GM19455 (cell line): ENCODE results near the gene FGF9.
A peak's percentile ranks its signal among the peaks of the same experiment; 100 is the strongest.

Experiments
- ATAC-seq: cut with Tn5 transposase; IDR thresholded peaks from one replicate; pipeline ENCODE4 v1.9.1; 2021; ENCODE audit not compliant: unreplicated experiment

Gene FGF9

GRCh38 chr13:21673789-21674489, 3.1 kb downstream of the FGF9 start:
- ATAC-seq = peak; percentile 42

DNA sequence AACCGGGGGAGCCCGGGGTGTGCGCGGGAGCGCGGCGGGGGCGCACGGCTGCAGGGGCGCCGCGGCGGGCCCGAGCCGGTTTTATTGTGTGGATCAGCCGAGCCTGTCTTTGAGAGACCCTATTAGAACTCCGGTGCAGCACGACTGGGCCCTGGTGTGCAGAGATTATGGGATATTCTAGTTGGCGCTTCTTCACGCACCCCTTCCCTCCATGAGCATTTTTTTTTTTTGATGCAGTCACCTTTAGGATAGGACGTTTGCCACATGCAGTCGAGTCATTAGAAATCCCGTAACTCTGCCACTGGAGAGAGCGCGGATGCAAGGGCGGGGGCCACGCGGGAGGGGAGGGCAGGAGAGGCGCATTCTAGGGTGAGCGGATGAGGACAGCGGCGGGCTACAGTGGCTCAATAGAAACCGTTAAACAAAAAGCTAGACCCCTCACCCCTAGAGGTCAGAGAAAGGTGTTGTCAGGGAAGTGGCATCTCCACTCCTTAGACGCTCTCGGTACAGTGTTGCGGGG, 3.7 kb downstream of the FGF9 start:
- ATAC-seq = no peak

GRCh38 chr13:21675095-21675991, 4.5 kb downstream of the FGF9 start:
- ATAC-seq = no peak

DNA sequence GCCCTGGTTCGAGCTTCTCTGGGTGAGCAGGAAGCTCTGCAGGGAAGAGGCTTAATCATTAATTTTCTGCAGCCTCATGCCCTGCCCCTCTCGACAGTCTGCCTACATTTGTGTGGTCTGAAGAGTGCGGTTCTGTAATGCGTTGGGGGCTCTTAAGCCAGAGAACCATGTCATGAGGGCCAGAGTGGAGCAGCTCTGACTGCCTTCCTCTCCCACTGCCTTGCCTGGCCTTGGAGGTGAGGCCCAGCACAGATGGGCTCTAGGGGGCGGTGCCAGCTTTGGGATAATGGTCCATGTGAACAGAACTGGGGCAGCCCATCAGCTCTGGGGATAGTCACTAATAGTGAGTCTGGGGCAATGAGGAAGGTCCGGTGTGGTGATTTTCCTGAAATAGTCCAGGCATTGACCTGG, 5.7 kb downstream of the FGF9 start:
- no peak for ATAC-seq

GRCh38 chr13:21677075-21677623, 6.3 kb downstream of the FGF9 start:
- ATAC-seq = no peak

GRCh38 chr13:21683034-21683733, 12.3 kb downstream of the FGF9 start:
- no peak for ATAC-seq

GRCh38 chr13:21684576-21684975, 13.7 kb downstream of the FGF9 start:
- ATAC-seq = no peak

DNA sequence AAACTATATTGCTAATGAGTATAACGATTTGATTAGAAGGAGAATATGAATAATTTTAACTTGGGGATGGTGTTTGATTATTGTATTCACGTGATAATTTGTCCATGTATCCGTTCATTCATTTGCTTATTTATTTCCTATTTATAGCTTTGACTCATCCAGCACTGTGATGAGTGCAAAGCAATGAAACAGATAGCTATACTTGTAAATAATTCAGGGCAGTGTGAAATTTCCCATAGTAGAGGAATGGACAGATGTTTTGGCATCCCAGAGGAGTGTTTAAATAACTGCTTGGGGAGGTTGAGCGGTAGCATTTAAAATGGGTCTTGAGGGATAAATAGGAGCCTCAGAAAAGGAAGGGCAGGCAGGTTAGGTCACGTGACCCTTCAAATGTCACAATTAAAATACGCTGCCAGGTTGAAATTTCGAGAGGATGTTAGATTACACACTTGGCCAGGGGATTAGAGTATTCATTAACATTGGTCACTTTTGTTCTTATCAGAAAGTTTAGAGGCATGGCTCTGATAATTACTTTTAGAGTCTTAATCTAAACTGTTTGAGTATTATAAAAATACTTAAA, 14.7 kb downstream of the FGF9 start:
- no peak for ATAC-seq

DNA sequence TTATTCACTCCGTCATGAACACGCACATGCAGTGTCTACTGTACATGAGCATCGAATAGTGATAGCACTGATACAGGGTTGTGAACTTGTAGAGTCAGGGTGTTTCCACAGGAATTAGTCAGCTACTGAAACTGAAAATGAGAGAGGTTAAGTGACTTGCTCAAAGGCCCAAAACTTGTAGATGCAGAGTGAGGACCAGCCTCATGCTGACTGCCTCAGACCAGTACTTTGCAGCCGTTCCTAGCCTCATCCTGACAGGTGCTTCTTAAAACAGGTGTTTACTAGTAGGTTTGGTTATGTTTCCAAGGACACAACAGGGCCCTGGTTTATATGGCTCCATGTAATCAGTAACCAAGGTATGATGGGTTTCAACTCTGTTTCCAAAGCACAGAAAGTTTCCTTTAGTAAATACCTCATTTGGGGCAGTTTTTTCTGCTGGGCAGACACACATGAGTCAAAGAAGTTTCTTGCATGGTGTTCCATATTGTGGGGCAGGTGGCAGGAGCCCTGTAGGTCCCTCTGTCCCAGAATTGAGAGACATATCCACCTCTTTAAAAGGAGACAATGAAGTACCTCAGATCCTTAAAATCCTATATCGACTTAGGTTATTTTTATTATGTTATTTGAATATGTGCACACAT, 16.0 kb downstream of the FGF9 start:
- ATAC-seq = peak; percentile 73

DNA sequence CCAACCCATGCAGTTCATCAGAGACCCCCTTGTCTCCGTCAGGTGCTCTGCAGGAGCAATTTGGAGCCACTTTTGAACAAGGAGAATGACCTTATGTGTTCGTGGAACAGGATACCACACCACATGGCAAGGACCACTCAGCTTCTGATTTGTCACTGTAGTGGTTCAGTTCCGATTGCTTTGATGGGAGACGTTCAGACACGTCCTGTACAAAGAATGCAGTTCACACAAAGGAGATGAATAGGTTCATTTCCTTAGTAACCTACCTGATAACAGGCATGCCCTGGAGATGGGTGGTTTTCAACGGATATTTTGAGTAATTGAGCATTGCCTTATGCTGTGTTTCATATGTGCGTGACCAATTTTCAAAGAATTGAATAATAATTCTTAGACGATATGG, 17.2 kb downstream of the FGF9 start:
- no peak for ATAC-seq

- no peak for ATAC-seq
These were observed 18.2 kb downstream of the FGF9 start for GRCh38 chr13:21689097-21689496.

- ATAC-seq = no peak
These were observed 20.1 kb downstream of the FGF9 start for GRCh38 chr13:21690955-21691354.

GRCh38 chr13:21691500-21691899, 20.6 kb downstream of the FGF9 start:
- no peak for ATAC-seq

DNA sequence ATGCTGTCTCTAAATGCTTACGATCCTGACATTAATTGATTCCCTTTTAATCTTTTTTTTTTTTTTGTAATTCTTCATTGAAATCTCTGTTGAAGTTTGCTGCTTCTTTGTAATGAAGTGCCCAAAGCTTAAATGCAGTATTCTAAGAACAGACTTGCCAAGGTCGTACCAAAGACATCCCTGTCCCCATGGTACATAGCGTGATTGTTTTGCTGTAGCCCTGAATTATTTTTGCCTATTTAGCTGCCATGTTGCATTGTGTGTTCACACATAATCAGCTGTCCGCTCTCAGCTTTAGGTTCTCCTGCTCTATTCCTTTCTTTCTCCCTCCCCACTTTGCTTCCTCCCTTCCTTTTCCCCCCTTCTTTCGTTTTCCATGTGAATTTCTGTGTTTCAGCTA, 21.1 kb downstream of the FGF9 start:
- ATAC-seq = no peak

- no peak for ATAC-seq
These were observed 24.0 kb downstream of the FGF9 start for GRCh38 chr13:21694831-21695230.

DNA sequence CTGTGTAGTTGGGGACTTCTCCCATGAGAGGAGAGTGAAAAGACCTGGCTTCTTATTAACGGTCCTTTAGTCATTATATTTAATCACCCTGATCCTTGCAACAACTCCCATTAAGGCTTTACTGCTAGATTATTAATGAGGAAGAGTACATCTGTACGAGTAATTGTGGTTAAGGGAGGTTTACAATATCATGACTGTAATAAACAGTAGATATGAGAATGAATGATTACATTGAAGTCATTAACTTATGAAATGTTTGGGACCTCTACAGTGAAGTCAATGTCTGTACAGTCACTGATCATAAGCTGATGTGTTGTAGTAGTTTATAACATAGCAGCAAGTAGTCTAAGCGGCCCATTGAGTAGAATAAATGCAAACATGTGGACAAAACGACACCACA, 24.7 kb downstream of the FGF9 start:
- ATAC-seq = no peak

DNA sequence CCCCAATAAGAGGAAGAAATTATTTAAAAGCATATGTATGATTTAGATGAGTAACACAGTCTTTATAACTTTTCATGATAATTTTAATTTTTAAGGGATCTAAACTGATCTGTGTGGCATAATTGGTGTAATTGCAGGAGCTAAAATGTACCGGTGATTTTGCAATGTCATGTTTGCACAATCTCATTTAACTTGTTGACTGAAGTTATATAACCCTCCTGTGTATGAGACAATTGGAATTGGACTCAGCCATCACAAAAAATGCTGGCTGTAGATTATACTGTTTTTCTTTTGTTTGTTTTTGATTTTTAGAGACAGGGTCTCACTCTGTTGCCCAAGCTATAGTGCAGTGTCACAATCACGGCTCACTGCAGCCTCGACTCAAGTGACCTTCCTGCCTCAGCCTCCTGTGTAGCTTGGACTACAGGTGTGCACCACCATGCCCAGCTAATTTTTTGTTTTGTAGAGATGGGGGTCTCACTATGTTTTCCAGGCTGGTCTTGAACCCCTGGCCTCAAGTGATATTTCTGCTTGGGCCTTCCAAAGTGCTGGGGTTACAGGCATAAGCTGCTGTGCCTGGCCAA, 26.1 kb downstream of the FGF9 start:
- ATAC-seq = no peak

- ATAC-seq = no peak
These were observed 28.2 kb downstream of the FGF9 start for GRCh38 chr13:21698817-21699679.

DNA sequence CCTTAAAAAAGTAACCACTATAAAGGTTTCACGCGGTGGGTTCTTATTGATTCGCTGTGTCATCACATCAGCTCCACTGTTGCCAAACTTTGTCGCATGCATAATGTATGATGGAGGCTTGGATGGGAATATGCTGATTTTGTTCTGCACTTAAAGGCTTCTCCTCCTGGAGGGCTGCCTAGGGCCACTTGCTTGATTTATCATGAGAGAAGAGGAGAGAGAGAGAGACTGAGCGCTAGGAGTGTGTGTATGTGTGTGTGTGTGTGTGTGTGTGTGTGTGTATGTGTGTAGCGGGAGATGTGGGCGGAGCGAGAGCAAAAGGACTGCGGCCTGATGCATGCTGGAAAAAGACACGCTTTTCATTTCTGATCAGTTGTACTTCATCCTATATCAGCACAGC, 30.6 kb downstream of the FGF9 start:
- no peak for ATAC-seq
